Measurements from ENCODE around the gene GLRX5. TPM values are rescaled to one million over a fixed set of nuclear protein-coding genes. Genes with fewer than 3 reads are reported as not detected.

Gene GLRX5
- total RNA-seq, 4 donors from 2014 or later: 19.8 to 42.1 (median 33.7) TPM

- no peaks in the 10 kb centered on the region for H3K36me3 ChIP-seq
- TF ChIP-seq CTCF (IDR thresholded peaks at IDR 0.05) (no peak), POLR2AphosphoS5 (IDR thresholded peaks at IDR 0.05) (no peak), POLR2A (IDR thresholded peaks at IDR 0.05) (no peak), EP300 (IDR thresholded peaks at IDR 0.05) (no peak)
- 71% methylated on average over 6 of the region's 6 CpGs for WGBS
- H3K27me3 ChIP-seq: no peaks in the 10 kb centered on the region
- no peak overlapping the region for H3K27ac ChIP-seq
- H3K9me3 ChIP-seq: no peaks in the 10 kb centered on the region
- no peak for DNase-seq (ENCODE audit: low spot score in 2 of 2)
- peaks cover 88% of the 10 kb centered on the region for H3K4me1 ChIP-seq
- H3K4me3 ChIP-seq: no peak overlapping the region
Measured at GRCh38 chr14:95504135-95505029, 30.5 kb upstream of the GLRX5 start.

GRCh38 chr14:95505030-95505589 is 29.7 kb upstream of the GLRX5 start:
- no peaks in the 10 kb centered on the region for H3K27me3 ChIP-seq
- H3K36me3 ChIP-seq: no peaks in the 10 kb centered on the region
- DNase-seq (ENCODE audit: low spot score in 2 of 2): no peak
- H3K4me3 ChIP-seq: no peak overlapping the region
- 93% methylated on average over 17 of the region's 17 CpGs for WGBS
- no peak for TF ChIP-seq POLR2AphosphoS5 (IDR thresholded peaks at IDR 0.05)
- no peak for TF ChIP-seq EP300 (IDR thresholded peaks at IDR 0.05)
- TF ChIP-seq POLR2A (IDR thresholded peaks at IDR 0.05): no peak
- no peak for TF ChIP-seq CTCF (IDR thresholded peaks at IDR 0.05)
- peaks cover 86% of the 10 kb centered on the region for H3K4me1 ChIP-seq
- no peak overlapping the region for H3K27ac ChIP-seq
- H3K9me3 ChIP-seq: no peaks in the 10 kb centered on the region

GRCh38 chr14:95507174-95507573 is 27.7 kb upstream of the GLRX5 start:
- no peak overlapping the region for H3K4me3 ChIP-seq
- peak; percentile 88 to 89 for DNase-seq (ENCODE audit: low spot score in 2 of 2)

GRCh38 chr14:95507701-95508103 is 27.1 kb upstream of the GLRX5 start:
- peak; percentile 76 to 80 for DNase-seq (ENCODE audit: low spot score in 2 of 2)
- peaks cover 79% of the 10 kb centered on the region for H3K4me1 ChIP-seq
- 37% methylated on average over 3 of the region's 3 CpGs for WGBS
- peak overlapping the region; percentile 46 for H3K27ac ChIP-seq
- no peaks in the 10 kb centered on the region for H3K36me3 ChIP-seq
- no peaks in the 10 kb centered on the region for H3K9me3 ChIP-seq
- H3K4me3 ChIP-seq: no peak overlapping the region
- no peaks in the 10 kb centered on the region for H3K27me3 ChIP-seq
- TF ChIP-seq CTCF (IDR thresholded peaks at IDR 0.05): no peak
- TF ChIP-seq POLR2AphosphoS5 (IDR thresholded peaks at IDR 0.05): no peak
- TF ChIP-seq EP300 (IDR thresholded peaks at IDR 0.05): no peak
- no peak for TF ChIP-seq POLR2A (IDR thresholded peaks at IDR 0.05)

More at GRCh38 chr14:95507174-95507573, 27.7 kb upstream of the GLRX5 start:
- 26% methylated on average over 8 of the region's 8 CpGs for WGBS
- no peaks in the 10 kb centered on the region for H3K9me3 ChIP-seq
- no peaks in the 10 kb centered on the region for H3K27me3 ChIP-seq
- peak overlapping the region; percentile 46 for H3K27ac ChIP-seq
- peaks cover 82% of the 10 kb centered on the region for H3K4me1 ChIP-seq
- TF ChIP-seq CTCF (IDR thresholded peaks at IDR 0.05) (no peak), POLR2AphosphoS5 (IDR thresholded peaks at IDR 0.05) (peak in 2 of 3 donors; percentile 87 to 96)
- H3K36me3 ChIP-seq: no peaks in the 10 kb centered on the region

GRCh38 chr14:95508377-95508776 is 26.5 kb upstream of the GLRX5 start:
- DNase-seq (ENCODE audit: low spot score in 2 of 2): peak; percentile 44 to 52
- Histone ChIP-seq H3K4me3 (no peak overlapping the region), H3K27me3 (no peaks in the 10 kb centered on the region), H3K27ac (peak overlapping the region; percentile 46), H3K9me3 (no peaks in the 10 kb centered on the region), H3K4me1 (peaks cover 81% of the 10 kb centered on the region), H3K36me3 (no peaks in the 10 kb centered on the region)
- no peak for TF ChIP-seq EP300 (IDR thresholded peaks at IDR 0.05)
- WGBS: 71% methylated on average over 6 of the region's 6 CpGs
